Uterus (tissue), 2 donors: Measurements from ENCODE around the gene NR3C2.

ENCODE experiments used
- CTCF ChIP-seq, 4 experiments: fragments of 200-600 bp in 2 of 4; fragments of 450-650 bp in 2 of 4; sonication (generic) in 2 of 4; IDR thresholded peaks; one replicate each; pipeline ENCODE4 v1.5.1; 2016 to 2019; ENCODE audit warnings: antibody characterized with exemption in 4 of 4, mild to moderate bottlenecking in 2 of 4, moderate library complexity in 1 of 4
- POLR2A ChIP-seq, 2 donors: fragments of 450-650 bp; IDR thresholded peaks; one replicate each; pipeline ENCODE4 v1.6.1; 2016; ENCODE audit warnings: antibody characterized with exemption in 2 of 2, mild to moderate bottlenecking in 1 of 2, moderate library complexity in 1 of 2

GRCh38 chr4:148114436-148114835 lies 327.8 kb downstream of the NR3C2 start:
- TF ChIP-seq POLR2A (IDR thresholded peaks at IDR 0.05) (no peak), CTCF (IDR thresholded peaks at IDR 0.05) (no peak)
